Activated B cell treated with CpG ODN at 0.5 μM for 24 hours (primary cell): Measurements from ENCODE around the gene GSTT4. TPM values are rescaled to one million over a fixed set of nuclear protein-coding genes. Genes with fewer than 3 reads are reported as not detected.

Experiments used
- ATAC-seq: fragments of 200-7000 bp; cut with Tn5 transposase; one replicate; pipeline ENCODE4 v1.10.0; 2021; ENCODE audit warnings: low read depth, mild to moderate bottlenecking, moderate library complexity
- CTCF ChIA-PET: fragments of 350-600 bp; sonication (Branson Sonifier 250); formaldehyde crosslinking; loops from one replicate; lab custom pipeline; 2021; ENCODE audit warnings: antibody characterized with exemption; lab: Charles Lee
- POLR2A ChIA-PET: fragments of 350-600 bp; sonication (Branson Sonifier 250); formaldehyde crosslinking; loops from one replicate; lab custom pipeline; 2021; ENCODE audit warnings: antibody characterized with exemption; lab: Charles Lee
- DNase-seq: peaks from one replicate; pipeline ENCODE4 v3.0.0; 2022
- H3K27ac Mint-ChIP-seq: one replicate; pipeline ENCODE4 v1.8.0; 2020; ENCODE audit warnings: mixed read lengths
- H3K27me3 Mint-ChIP-seq: one replicate; pipeline ENCODE4 v1.8.0; 2021; ENCODE audit warnings: mixed read lengths
- H3K36me3 Mint-ChIP-seq: one replicate; pipeline ENCODE4 v1.8.0; 2021; ENCODE audit warnings: low read depth, mixed read lengths
- H3K4me1 Mint-ChIP-seq: one replicate; pipeline ENCODE4 v1.8.0; 2021; ENCODE audit warnings: mixed read lengths
- H3K4me3 Mint-ChIP-seq: one replicate; pipeline ENCODE4 v1.8.0; 2020; ENCODE audit warnings: mild to moderate bottlenecking, mixed read lengths
- H3K9me3 Mint-ChIP-seq: one replicate; pipeline ENCODE4 v1.8.0; 2020; ENCODE audit warnings: mixed read lengths
- intact Hi-C: fragments of 100-400 bp; cut with micrococcal nuclease; formaldehyde crosslinking; loops from one replicate; pipeline ENCODE4 v1.15.1; 2024
- total RNA-seq: library from RNA; stranded (reverse); gene quantifications from 2 replicates; pipeline ENCODE4 v1.2.3, GENCODE V29; 2022
- TF ChIP-seq, protein P1 (sequence below): fragments of 200-600 bp; IDR thresholded peaks from one replicate; pipeline ENCODE4 v1.8.0; 2022; ENCODE audit warnings: antibody characterized with exemption, mild to moderate bottlenecking

GSTT4 gene
- total RNA-seq, 1 donor from 2014 or later: not detected

DNA sequence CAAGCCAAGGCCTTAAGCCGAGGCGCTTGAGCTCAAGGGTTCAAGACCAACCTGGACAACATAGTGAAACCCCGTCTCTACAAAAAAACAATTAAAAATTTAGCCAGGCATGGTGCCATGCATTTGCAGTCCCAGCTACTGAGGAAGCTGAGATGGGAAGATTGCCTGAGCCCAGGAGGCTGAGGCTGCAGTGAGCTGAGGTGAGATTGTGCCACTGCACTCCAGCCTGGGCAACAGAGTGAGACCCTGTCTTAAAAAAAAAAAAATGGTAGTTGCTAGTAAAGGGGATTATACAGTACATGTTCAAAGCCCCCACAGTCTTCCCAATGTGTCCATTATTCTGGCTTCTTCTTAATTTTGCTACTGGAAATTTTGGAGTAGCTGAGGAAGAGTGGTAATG lies 24.1 kb upstream of the GSTT4 start:
- Mint-ChIP-seq H3K27me3 (no peaks in the 10 kb centered on the region), H3K27ac (no peak overlapping the region), H3K9me3 (no peaks in the 10 kb centered on the region), H3K4me1 (peaks cover 17% of the 10 kb centered on the region), H3K4me3 (no peak overlapping the region), H3K36me3 (peaks cover 20% of the 10 kb centered on the region)
- ChIA-PET CTCF (no interaction called here), POLR2A (no interaction called here)
- intact Hi-C loops: no loop called here
- ATAC-seq (no peak), DNase-seq (no peak)
- TF ChIP-seq, protein P1, sequence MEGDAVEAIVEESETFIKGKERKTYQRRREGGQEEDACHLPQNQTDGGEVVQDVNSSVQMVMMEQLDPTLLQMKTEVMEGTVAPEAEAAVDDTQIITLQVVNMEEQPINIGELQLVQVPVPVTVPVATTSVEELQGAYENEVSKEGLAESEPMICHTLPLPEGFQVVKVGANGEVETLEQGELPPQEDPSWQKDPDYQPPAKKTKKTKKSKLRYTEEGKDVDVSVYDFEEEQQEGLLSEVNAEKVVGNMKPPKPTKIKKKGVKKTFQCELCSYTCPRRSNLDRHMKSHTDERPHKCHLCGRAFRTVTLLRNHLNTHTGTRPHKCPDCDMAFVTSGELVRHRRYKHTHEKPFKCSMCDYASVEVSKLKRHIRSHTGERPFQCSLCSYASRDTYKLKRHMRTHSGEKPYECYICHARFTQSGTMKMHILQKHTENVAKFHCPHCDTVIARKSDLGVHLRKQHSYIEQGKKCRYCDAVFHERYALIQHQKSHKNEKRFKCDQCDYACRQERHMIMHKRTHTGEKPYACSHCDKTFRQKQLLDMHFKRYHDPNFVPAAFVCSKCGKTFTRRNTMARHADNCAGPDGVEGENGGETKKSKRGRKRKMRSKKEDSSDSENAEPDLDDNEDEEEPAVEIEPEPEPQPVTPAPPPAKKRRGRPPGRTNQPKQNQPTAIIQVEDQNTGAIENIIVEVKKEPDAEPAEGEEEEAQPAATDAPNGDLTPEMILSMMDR: no peak

DNA sequence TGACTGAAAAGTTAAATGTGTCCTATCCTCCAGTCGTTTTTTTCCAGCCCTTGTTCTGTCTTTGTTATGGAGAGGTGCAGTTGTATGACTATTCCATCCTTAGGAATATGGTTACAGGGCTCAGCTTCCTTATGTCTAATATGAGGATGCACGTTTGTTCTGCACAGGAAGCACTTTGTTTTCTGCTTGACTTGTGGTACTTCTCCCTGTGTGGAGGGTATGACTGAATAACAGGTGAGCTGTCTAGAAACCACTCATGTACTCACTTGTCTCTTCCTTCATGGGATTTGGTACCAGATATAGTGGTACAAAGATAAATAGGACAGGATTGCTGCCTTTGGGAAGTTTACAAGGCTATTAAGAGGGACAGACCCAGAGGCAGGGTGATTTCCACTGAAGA lies 23.3 kb upstream of the GSTT4 start:
- Mint-ChIP-seq H3K9me3 (no peaks in the 10 kb centered on the region), H3K27me3 (no peaks in the 10 kb centered on the region), H3K4me3 (no peak overlapping the region), H3K36me3 (peaks cover 22% of the 10 kb centered on the region), H3K4me1 (peaks cover 17% of the 10 kb centered on the region), H3K27ac (no peak overlapping the region)
- TF ChIP-seq, protein P1: no peak
- ATAC-seq: no peak
- ChIA-PET CTCF (no interaction called here), POLR2A (no interaction called here)
- no peak for DNase-seq
- intact Hi-C loops: no loop called here

DNA sequence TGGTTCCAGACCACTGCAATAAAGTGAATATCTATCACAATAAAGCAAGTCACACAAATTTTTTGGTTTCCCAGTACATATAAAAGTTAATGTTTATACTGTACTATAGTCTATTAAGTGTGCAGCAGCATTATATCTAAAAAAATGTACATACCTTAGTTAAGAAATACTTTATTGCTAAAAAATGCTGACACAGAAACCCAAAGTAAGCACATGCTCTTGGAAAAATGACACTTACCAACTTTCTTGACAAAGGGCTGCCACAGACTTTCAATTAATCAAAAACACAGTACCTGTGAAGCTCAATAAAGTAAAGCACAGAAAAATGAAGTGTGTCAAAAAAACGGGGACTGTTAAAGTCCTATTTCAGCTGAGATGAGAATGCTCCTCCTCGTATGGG lies 22.7 kb upstream of the GSTT4 start:
- ATAC-seq (no peak), DNase-seq (no peak)
- Mint-ChIP-seq H3K9me3 (no peaks in the 10 kb centered on the region), H3K27me3 (no peaks in the 10 kb centered on the region), H3K4me1 (peaks cover 17% of the 10 kb centered on the region), H3K27ac (no peak overlapping the region), H3K36me3 (peaks cover 22% of the 10 kb centered on the region), H3K4me3 (no peak overlapping the region)
- POLR2A ChIA-PET: no interaction called here
- TF ChIP-seq, protein P1: no peak
- CTCF ChIA-PET: no interaction called here
- intact Hi-C loops: no loop called here

DNA sequence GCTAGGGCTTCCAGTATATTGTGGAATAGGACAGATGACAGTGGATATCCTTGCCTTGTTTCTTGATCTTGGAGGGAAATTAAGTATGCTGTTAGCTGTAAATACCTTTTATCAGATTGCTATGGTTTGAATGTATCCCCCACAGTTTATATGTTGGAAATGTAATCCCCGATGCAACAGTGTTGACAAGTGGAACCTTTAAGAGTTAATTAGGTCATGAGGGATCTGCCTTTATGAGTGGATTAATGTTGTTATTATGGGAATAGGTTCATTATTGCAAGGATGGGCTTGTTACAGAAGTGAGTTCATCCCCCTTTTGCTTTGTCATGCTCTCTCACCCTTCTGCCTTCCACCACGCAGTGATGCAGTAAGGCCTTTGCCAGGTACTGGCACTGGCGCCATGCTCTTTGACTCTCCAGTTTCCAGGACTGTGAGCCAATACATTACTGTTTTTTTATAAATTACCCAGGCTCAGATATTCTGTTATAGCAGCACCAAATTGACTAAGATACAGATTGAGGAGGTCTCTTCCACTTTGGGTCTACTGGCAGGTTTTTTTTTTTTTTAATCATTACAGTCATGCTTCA lies 22.2 kb upstream of the GSTT4 start:
- Mint-ChIP-seq H3K36me3 (peaks cover 22% of the 10 kb centered on the region), H3K27me3 (no peaks in the 10 kb centered on the region), H3K4me3 (no peak overlapping the region), H3K9me3 (no peaks in the 10 kb centered on the region), H3K27ac (no peak overlapping the region), H3K4me1 (peaks cover 17% of the 10 kb centered on the region)
- ChIA-PET CTCF (no interaction called here), POLR2A (no interaction called here)
- TF ChIP-seq, protein P1: no peak
- DNase-seq: no peak
- intact Hi-C loops: no loop called here
- no peak for ATAC-seq

DNA sequence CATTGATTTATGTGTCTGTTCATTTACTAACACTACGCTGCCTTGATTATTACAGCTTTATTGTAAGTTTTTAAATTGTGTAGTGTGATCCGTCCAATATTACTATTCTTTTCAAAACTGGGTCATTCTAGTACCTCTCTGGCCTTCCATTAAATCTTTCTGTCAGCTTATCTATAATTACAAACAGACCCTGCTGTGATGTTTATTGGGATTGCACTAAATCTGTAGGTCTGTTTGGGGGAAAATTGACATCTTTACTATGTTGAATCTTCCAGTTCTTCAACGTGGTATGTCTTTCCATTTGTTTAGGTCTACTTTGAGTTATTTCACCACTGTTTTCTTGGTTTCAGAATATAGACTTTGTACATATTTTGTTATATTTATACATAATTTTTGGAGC lies 21.5 kb upstream of the GSTT4 start:
- H3K36me3 Mint-ChIP-seq: peaks cover 21% of the 10 kb centered on the region
- intact Hi-C loops: no loop called here
- no peak overlapping the region for H3K27ac Mint-ChIP-seq
- no peaks in the 10 kb centered on the region for H3K27me3 Mint-ChIP-seq
- DNase-seq (no peak), ATAC-seq (no peak)
- TF ChIP-seq, protein P1: no peak
- H3K4me1 Mint-ChIP-seq: peaks cover 17% of the 10 kb centered on the region
- H3K4me3 Mint-ChIP-seq: no peak overlapping the region
- H3K9me3 Mint-ChIP-seq: no peaks in the 10 kb centered on the region
- POLR2A ChIA-PET: no interaction called here
- CTCF ChIA-PET: no interaction called here
